H1 (cell line): ENCODE measurements around the gene CAMTA1. TPM values are rescaled to one million over a fixed set of nuclear protein-coding genes. Genes with fewer than 3 reads are reported as not detected.

ENCODE experiments used
- BACH1 ChIP-seq: IDR thresholded peaks from 2 replicates; pipeline ENCODE4 v1.6.1; 2012; ENCODE audit warnings: low read length, improper control_type of control experiment
- CHD2 ChIP-seq: IDR thresholded peaks from 2 replicates; pipeline ENCODE4 v1.6.1; 2012; ENCODE audit warnings: low read length, improper control_type of control experiment
- CHD7 ChIP-seq: fragments of 300-600 bp; sonication (generic); IDR thresholded peaks from 2 replicates; pipeline ENCODE4 v1.7.1; 2012; ENCODE audit warnings: low read length, moderate library complexity, mild to moderate bottlenecking, inconsistent platforms; ENCODE audit not compliant: insufficient replicate concordance
- TCF12 ChIP-seq: IDR thresholded peaks from 2 replicates; pipeline ENCODE4 v1.6.1; 2011; ENCODE audit warnings: low read depth, mild to moderate bottlenecking, low read length
- polyA plus RNA-seq, 7 experiments: library from polyadenylated mRNA; depleted of rRNA in 3 of 7; stranded (reverse) in 5 of 7; unstranded in 2 of 7; fragments of >200 nt in 5 of 7; fragments of 200-250 nt in 2 of 7; gene quantifications; 1 replicate in 5 of 7; 2 replicates in 1 of 7; 4 replicates in 1 of 7; pipeline versions ENCODE4 v1.2.1 to v1.2.3, GENCODE V29; 2011 to 2013; ENCODE audit warnings: missing spikeins in 2 of 7, mixed read lengths in 2 of 7
- total RNA-seq: library from RNA; stranded (reverse); fragmentation: NEBNext Ultra II Directional; extraction: Animal tissue kit (Norgen Biotek cat#: 25700); gene quantifications from 2 replicates; pipeline ENCODE4 v1.2.1, GENCODE V29; 2021

Gene CAMTA1
- total and polyA plus RNA-seq, 2 of the 8 experiments (the other 6 are each of a cell fraction or from before 2014, with no cell fraction given) = 65.0 to 119 TPM

GRCh38 chr1:7404046-7404742 lies 618.9 kb downstream of the CAMTA1 start (continued):
- TF ChIP-seq BACH1 = no peak
- no peak for TF ChIP-seq CHD2
- TF ChIP-seq CHD7 = no peak
- TF ChIP-seq TCF12 = no peak
- TF ChIP-seq, all 59 proteins: peak for 0
